Measurements from ENCODE around the gene MYH2.

- TF ChIP-seq EZH2 (IDR thresholded peaks at IDR 0.05; ENCODE audit: insufficient read depth, poor library complexity, severe bottlenecking): no peak
- no peak for TF ChIP-seq EZH2phosphoT487 (IDR thresholded peaks at IDR 0.05; ENCODE audit: insufficient read depth, low read depth)
These were observed 36.1 kb upstream of the MYH2 start for GRCh38 chr17:10585529-10585928.

Measured in GM23248 (cell line).